ENCODE measurements around the gene OSBPL6.

DNA sequence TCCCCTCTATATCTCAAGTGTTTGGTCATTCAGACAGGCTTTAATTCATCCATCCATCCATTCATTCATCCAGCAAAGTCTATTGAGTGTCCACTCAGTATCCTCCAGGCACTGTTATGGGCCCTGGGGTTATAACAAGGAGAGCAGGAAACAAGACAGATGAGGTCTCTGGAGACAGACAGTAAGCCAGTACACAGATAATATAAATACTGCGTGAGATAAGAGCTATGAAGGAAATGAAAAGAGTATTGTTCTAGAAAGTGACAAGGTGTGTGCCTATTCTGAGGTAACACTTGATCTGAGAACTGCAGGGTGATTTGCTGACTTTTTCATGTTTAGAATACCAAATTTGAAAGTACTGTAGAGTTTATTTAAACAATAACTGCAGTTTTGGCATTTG is 98.3 kb downstream of the OSBPL6 start:
- TF ChIP-seq JUN (IDR thresholded peaks at IDR 0.05; ENCODE audit: borderline replicate concordance, low read depth, low read length): no peak
- no peak for TF ChIP-seq JUN (CRISPR knock-in tag; IDR thresholded peaks at IDR 0.05; ENCODE audit: borderline replicate concordance)
- no peak for TF ChIP-seq TRIM28 (IDR thresholded peaks at IDR 0.05)
- TF ChIP-seq YY1 (IDR thresholded peaks at IDR 0.05; ENCODE audit: borderline replicate concordance in 1 of 3, control insufficient read depth in 1 of 3, extremely low read depth in 1 of 3, insufficient read depth in 3 of 3, insufficient read length in 1 of 3, insufficient replicate concordance in 2 of 3, low read depth in 1 of 3, low read length in 2 of 3): no peak
- TF ChIP-seq EP300 (IDR thresholded peaks at IDR 0.05; ENCODE audit: low read length): no peak
- TF ChIP-seq BACH1 (tag; IDR thresholded peaks at IDR 0.05): no peak
- TF ChIP-seq, protein P1, sequence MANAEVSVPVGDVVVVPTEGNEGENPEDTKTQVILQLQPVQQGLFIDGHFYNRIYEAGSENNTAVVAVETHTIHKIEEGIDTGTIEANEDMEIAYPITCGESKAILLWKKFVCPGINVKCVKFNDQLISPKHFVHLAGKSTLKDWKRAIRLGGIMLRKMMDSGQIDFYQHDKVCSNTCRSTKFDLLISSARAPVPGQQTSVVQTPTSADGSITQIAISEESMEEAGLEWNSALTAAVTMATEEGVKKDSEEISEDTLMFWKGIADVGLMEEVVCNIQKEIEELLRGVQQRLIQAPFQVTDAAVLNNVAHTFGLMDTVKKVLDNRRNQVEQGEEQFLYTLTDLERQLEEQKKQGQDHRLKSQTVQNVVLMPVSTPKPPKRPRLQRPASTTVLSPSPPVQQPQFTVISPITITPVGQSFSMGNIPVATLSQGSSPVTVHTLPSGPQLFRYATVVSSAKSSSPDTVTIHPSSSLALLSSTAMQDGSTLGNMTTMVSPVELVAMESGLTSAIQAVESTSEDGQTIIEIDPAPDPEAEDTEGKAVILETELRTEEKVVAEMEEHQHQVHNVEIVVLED (CRISPR knock-in tag; IDR thresholded peaks at IDR 0.05): no peak
- no peak for TF ChIP-seq CTCF (IDR thresholded peaks at IDR 0.05 in 2 of 3, conservative IDR thresholded peaks at IDR 0.05 in 1 of 3; ENCODE audit: insufficient read depth in 2 of 3, low read depth in 1 of 3, low read length in 3 of 3)
- no peak for TF ChIP-seq TEAD1 (CRISPR knock-in tag; IDR thresholded peaks at IDR 0.05)
- TF ChIP-seq ZNF274 (IDR thresholded peaks at IDR 0.05; ENCODE audit: borderline replicate concordance, low read depth, low read length): no peak
- no peak for TF ChIP-seq ZFP36 (IDR thresholded peaks at IDR 0.05; ENCODE audit: low read depth, low read length, partially characterized antibody)
- TF ChIP-seq EZH2 (IDR thresholded peaks at IDR 0.05; ENCODE audit: borderline replicate concordance, low read depth, low read length): no peak
- no peak for TF ChIP-seq MBD2 (IDR thresholded peaks at IDR 0.05; ENCODE audit: borderline replicate concordance, low read depth)
